DND-41 (cell line): ENCODE results near the gene RAPGEF5.

Source experiments
- ATAC-seq: fragments of 200-7000 bp; cut with Tn5 transposase; 3 replicates; pipeline ENCODE4 v1.9.1; 2021; ENCODE audit warnings: low read depth; ENCODE audit not compliant: insufficient read depth
- DNase-seq: peaks from one replicate; pipeline ENCODE4 v3.0.0-alpha.2; 2020
- H2AFZ ChIP-seq: 2 replicates; pipeline ENCODE4 v1.6.0; 2012; ENCODE audit warnings: low read depth, low read length
- H3K27ac ChIP-seq: 2 replicates; pipeline ENCODE4 v1.5.1; 2012; ENCODE audit warnings: low read length, inconsistent platforms
- H3K27me3 ChIP-seq: fragments of 200-600 bp; sonication (generic); 2 replicates; pipeline ENCODE4 v1.6.0; 2012; ENCODE audit warnings: low read length, mild to moderate bottlenecking, inconsistent platforms; ENCODE audit not compliant: insufficient read depth, poor library complexity
- H3K36me3 ChIP-seq: 2 replicates; pipeline ENCODE4 v1.5.1; 2012; ENCODE audit warnings: low read length, inconsistent platforms; ENCODE audit not compliant: insufficient read depth
- H3K4me1 ChIP-seq: 2 replicates; pipeline ENCODE4 v1.5.1; 2012; ENCODE audit warnings: mild to moderate bottlenecking, low read length; ENCODE audit not compliant: insufficient read depth
- H3K4me2 ChIP-seq: 2 replicates; pipeline ENCODE4 v1.6.0; 2012; ENCODE audit warnings: mild to moderate bottlenecking, moderate library complexity, low read length, inconsistent platforms; ENCODE audit not compliant: insufficient read depth
- H3K4me3 ChIP-seq, 2 experiments: fragments of 200-600 bp in 1 of 2; shearing (Covaris generic) in 1 of 2; 2 replicates each; pipeline ENCODE4 v1.5.1; 2012 to 2016; ENCODE audit warnings: inconsistent platforms in 2 of 2, low read length in 2 of 2, mild to moderate bottlenecking in 2 of 2, low read depth in 1 of 2, moderate library complexity in 1 of 2
- H3K79me2 ChIP-seq: 2 replicates; pipeline ENCODE4 v1.6.0; 2012; ENCODE audit warnings: low read length, inconsistent platforms; ENCODE audit not compliant: insufficient read depth
- H3K9ac ChIP-seq: 2 replicates; pipeline ENCODE4 v1.6.0; 2012; ENCODE audit warnings: low read depth, mild to moderate bottlenecking, inconsistent platforms, low read length, moderate library complexity
- H3K9me3 ChIP-seq: 2 replicates; pipeline ENCODE4 v1.5.1; 2012; ENCODE audit warnings: low read length, moderate library complexity, mild to moderate bottlenecking, inconsistent platforms; ENCODE audit not compliant: insufficient read depth, severe bottlenecking
- H4K20me1 ChIP-seq: 2 replicates; pipeline ENCODE4 v1.6.0; 2012; ENCODE audit warnings: low read length; ENCODE audit not compliant: insufficient read depth
- CTCF ChIP-seq: IDR thresholded peaks from 2 replicates; pipeline ENCODE4 v1.5.1; 2012; ENCODE audit warnings: borderline replicate concordance, low read length, moderate library complexity, mild to moderate bottlenecking; ENCODE audit not compliant: poor library complexity, severe bottlenecking; ENCODE audit errors: extremely low read depth
- EZH2 ChIP-seq: IDR thresholded peaks from 3 replicates; pipeline ENCODE4 v1.6.1; 2012; ENCODE audit warnings: borderline replicate concordance, low read depth, mild to moderate bottlenecking, moderate library complexity, low read length, inconsistent platforms; ENCODE audit not compliant: severe bottlenecking

Gene RAPGEF5

DNA sequence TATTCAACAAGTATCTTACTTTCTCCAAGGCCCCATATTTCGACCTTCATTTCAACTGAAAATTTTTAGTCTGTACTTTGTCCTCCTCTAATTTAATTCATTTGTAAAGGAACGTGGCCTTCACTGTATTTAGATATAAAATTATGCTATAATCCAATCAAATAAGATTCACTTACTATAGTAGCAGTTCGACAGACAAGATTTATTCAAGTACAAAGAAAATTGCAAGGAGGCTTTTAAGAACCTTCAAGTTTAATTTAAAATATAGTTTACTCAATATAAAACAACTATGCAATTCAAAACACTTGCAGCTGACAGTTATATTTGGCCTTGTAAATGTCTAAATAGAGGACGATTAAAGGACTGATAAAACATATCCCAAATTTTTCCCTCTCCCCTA is 85.6 kb downstream of the RAPGEF5 start:
- DNase-seq: no peak
- Histone ChIP-seq H3K4me1 (peaks cover 40% of the 10 kb centered on the region), H3K4me2 (no peak overlapping the region), H3K36me3 (peaks cover 39% of the 10 kb centered on the region), H3K27me3 (no peaks in the 10 kb centered on the region), H4K20me1 (no peaks in the 10 kb centered on the region), H3K79me2 (peaks cover 25% of the 10 kb centered on the region), H3K9ac (no peak overlapping the region), H3K9me3 (no peaks in the 10 kb centered on the region), H3K4me3 (no peak overlapping the region), H3K27ac (peak overlapping the region; percentile 30), H2AFZ (no peak overlapping the region)
- TF ChIP-seq EZH2 (no peak), CTCF (no peak)
- no peak for ATAC-seq

DNA sequence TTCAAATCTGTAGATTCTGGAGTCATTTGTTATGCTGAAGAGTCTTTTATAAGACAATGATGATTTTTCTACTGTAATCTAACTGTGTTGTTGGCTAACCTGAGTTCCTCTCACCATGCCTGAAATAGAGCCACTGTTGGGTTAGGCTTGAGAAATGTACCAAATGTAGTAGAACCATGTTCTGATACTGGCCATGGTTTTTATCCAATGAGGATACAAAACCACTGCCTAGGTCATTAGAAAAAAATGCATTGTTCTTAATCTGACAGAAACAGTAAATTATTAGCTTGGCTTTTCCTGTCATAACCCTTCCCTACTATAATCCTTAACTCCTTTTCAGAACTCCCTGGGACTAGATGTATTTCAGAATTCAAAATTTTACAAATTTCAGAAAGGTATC is 86.6 kb downstream of the RAPGEF5 start:
- no peak for ATAC-seq
- H3K36me3 ChIP-seq: peaks cover 48% of the 10 kb centered on the region

GRCh38 chr7:22269963-22270362 is 87.0 kb downstream of the RAPGEF5 start:
- peak overlapping the region; percentile 43 for H3K27ac ChIP-seq
- ATAC-seq (no peak), DNase-seq (no peak)
- no peaks in the 10 kb centered on the region for H4K20me1 ChIP-seq
- H3K9me3 ChIP-seq: no peaks in the 10 kb centered on the region
- H2AFZ ChIP-seq: no peak overlapping the region
- peaks cover 27% of the 10 kb centered on the region for H3K4me1 ChIP-seq
- H3K36me3 ChIP-seq: peaks cover 48% of the 10 kb centered on the region
- no peaks in the 10 kb centered on the region for H3K27me3 ChIP-seq
- no peak overlapping the region for H3K4me2 ChIP-seq
- no peak for TF ChIP-seq CTCF
- peaks cover 23% of the 10 kb centered on the region for H3K79me2 ChIP-seq
- H3K9ac ChIP-seq: no peak overlapping the region
- no peak overlapping the region for H3K4me3 ChIP-seq

More for the DNA sequence above, 86.6 kb downstream of the RAPGEF5 start:
- Histone ChIP-seq H3K4me3 (no peak overlapping the region), H4K20me1 (no peaks in the 10 kb centered on the region), H2AFZ (no peak overlapping the region), H3K4me2 (no peak overlapping the region), H3K9ac (no peak overlapping the region), H3K27me3 (no peaks in the 10 kb centered on the region), H3K4me1 (peaks cover 31% of the 10 kb centered on the region), H3K79me2 (peaks cover 25% of the 10 kb centered on the region), H3K27ac (peak overlapping the region; percentile 43), H3K9me3 (no peaks in the 10 kb centered on the region)
- TF ChIP-seq CTCF (no peak), EZH2 (no peak)
- no peak for DNase-seq

- ATAC-seq: 0 out of 3 replicates have a peak, but pooled peaks have one; percentile 37
- Histone ChIP-seq H3K9ac (no peak overlapping the region), H3K27ac (peak overlapping the region; percentile 43), H3K4me1 (peaks cover 19% of the 10 kb centered on the region), H3K4me2 (no peak overlapping the region), H3K79me2 (peaks cover 18% of the 10 kb centered on the region), H4K20me1 (no peaks in the 10 kb centered on the region), H2AFZ (no peak overlapping the region), H3K9me3 (no peaks in the 10 kb centered on the region), H3K27me3 (no peaks in the 10 kb centered on the region), H3K4me3 (no peak overlapping the region), H3K36me3 (peaks cover 45% of the 10 kb centered on the region)
- DNase-seq: no peak
- TF ChIP-seq EZH2 (no peak), CTCF (no peak)
Measured at GRCh38 chr7:22268884-22269421, 88.0 kb downstream of the RAPGEF5 start.
